Activated CD4-positive, alpha-beta T cell treated with anti-CD3 and anti-CD28 coated beads for 36 hours (primary cell): Measurements from ENCODE around the gene COPS6. TPM values are rescaled to one million over a fixed set of nuclear protein-coding genes. Genes with fewer than 3 reads are reported as not detected.
"Not testable (repeated sequence)": the region's sequence is repeated elsewhere in the genome, so short reads cannot be mapped to it uniquely, and the experiment has no call there.

Experiments
- ATAC-seq: fragments of 200-7000 bp; cut with Tn5 transposase; one replicate; pipeline ENCODE4 v1.10.0; 2021; ENCODE audit warnings: mild to moderate bottlenecking, moderate library complexity
- CTCF ChIA-PET: fragments of 350-600 bp; sonication (Branson Sonifier 250); formaldehyde crosslinking; loops from one replicate; lab custom pipeline; 2021; ENCODE audit warnings: antibody characterized with exemption; lab: Charles Lee
- POLR2A ChIA-PET: fragments of 350-600 bp; sonication (Branson Sonifier 250); formaldehyde crosslinking; loops from one replicate; lab custom pipeline; 2021; ENCODE audit warnings: antibody characterized with exemption, inconsistent platforms; lab: Charles Lee
- DNase-seq: peaks from one replicate; pipeline ENCODE4 v3.0.0-alpha.2; 2020
- H3K27ac Mint-ChIP-seq: one replicate; pipeline ENCODE4 v1.8.0; 2021; ENCODE audit warnings: mixed read lengths
- H3K27me3 Mint-ChIP-seq: one replicate; pipeline ENCODE4 v1.8.0; 2021; ENCODE audit warnings: mixed read lengths
- H3K36me3 Mint-ChIP-seq: one replicate; pipeline ENCODE4 v1.8.0; 2021; ENCODE audit warnings: low read depth, mixed read lengths
- H3K4me1 Mint-ChIP-seq: one replicate; pipeline ENCODE4 v1.8.0; 2021; ENCODE audit warnings: mixed read lengths
- H3K4me3 Mint-ChIP-seq: one replicate; pipeline ENCODE4 v1.8.0; 2021; ENCODE audit warnings: mild to moderate bottlenecking, moderate library complexity, mixed read lengths
- H3K9me3 Mint-ChIP-seq: one replicate; pipeline ENCODE4 v1.8.0; 2021; ENCODE audit warnings: low read depth, mixed read lengths
- intact Hi-C, 2 experiments: fragments of 100-400 bp; cut with DNase I in 1 of 2; cut with micrococcal nuclease in 1 of 2; formaldehyde crosslinking; loops; one replicate each; pipeline versions ENCODE4 v1.14.2 to v1.15.1; 2022 to 2024; cut with DNase I, micrococcal nuclease
- total RNA-seq, 2 experiments: library from RNA; stranded (reverse); gene quantifications; one replicate each; pipeline ENCODE4 v1.2.3, GENCODE V29; 2021

Gene COPS6
- total RNA-seq, 2 experiments from 2014 or later = 88.6 to 89.0 TPM

DNA sequence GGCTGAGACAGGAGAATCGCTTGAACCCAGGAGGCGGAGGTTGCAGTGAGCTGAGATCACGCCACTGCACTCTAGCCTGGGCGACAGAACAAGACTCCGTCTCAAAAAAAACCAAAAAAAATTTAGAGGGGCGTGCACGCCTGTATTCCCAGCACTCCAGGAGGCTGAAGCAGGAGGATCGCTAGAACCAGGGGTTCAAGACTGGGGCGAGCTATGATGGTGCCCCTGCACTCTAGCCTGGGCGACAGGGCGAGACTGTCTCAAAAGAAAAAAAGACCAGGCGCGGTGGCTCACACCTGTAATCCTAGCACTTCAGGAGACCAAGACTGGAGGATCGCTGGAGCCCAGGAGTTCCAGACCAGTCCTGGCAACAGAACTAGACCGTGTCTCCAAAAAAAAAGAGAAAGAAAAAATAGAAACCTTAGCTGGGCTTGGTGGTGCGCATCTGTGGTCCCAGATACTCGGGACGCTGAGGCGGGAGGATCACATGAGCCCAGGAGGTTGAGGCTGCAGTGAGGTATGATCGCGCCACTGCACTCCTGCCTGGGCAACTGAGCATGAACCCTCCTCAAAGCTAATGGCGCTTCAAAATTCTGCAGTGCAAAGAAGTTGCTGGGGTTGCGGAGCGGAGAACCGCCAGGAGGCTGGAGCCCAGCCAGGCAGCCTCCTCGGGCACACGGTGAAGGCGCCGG lies 37.6 kb downstream of the COPS6 start:
- CTCF ChIA-PET = interaction anchor here (0.5 to 1.8 kb wide), 9 partner anchors 16 to 1117 kb away, joined by 3 to 5 read pairs (median 3); partner anchors contain the start of genes AP4M1, LAMTOR4 and MCM7
- no peaks in the 10 kb centered on the region for H3K27me3 Mint-ChIP-seq
- DNase-seq = no peak
- H3K27ac Mint-ChIP-seq = peak overlapping the region; percentile 99
- no peaks in the 10 kb centered on the region for H3K9me3 Mint-ChIP-seq
- POLR2A ChIA-PET = interaction anchor here (0.6 to 1.3 kb wide), 10 partner anchors 10 to 305 kb away, joined by 3 to 15 read pairs (median 4); partner anchors contain the start of genes AP4M1, LAMTOR4, MCM7 and ZSCAN21
- peaks cover 12% of the 10 kb centered on the region for H3K36me3 Mint-ChIP-seq
- intact Hi-C loops = loop anchor here (2.0 to 5.0 kb wide), 9 partner anchors 26 to 461 kb away; partner anchors contain the start of genes AP4M1 (in 1 of the 2), FBXO24 (in 1 of the 2), GPC2 (in 1 of the 2) and LRCH4 (in 1 of the 2)
- peak; percentile 31 for ATAC-seq
- peak overlapping the region; percentile 93 for H3K4me3 Mint-ChIP-seq
- H3K4me1 Mint-ChIP-seq = peaks cover 28% of the 10 kb centered on the region

DNA sequence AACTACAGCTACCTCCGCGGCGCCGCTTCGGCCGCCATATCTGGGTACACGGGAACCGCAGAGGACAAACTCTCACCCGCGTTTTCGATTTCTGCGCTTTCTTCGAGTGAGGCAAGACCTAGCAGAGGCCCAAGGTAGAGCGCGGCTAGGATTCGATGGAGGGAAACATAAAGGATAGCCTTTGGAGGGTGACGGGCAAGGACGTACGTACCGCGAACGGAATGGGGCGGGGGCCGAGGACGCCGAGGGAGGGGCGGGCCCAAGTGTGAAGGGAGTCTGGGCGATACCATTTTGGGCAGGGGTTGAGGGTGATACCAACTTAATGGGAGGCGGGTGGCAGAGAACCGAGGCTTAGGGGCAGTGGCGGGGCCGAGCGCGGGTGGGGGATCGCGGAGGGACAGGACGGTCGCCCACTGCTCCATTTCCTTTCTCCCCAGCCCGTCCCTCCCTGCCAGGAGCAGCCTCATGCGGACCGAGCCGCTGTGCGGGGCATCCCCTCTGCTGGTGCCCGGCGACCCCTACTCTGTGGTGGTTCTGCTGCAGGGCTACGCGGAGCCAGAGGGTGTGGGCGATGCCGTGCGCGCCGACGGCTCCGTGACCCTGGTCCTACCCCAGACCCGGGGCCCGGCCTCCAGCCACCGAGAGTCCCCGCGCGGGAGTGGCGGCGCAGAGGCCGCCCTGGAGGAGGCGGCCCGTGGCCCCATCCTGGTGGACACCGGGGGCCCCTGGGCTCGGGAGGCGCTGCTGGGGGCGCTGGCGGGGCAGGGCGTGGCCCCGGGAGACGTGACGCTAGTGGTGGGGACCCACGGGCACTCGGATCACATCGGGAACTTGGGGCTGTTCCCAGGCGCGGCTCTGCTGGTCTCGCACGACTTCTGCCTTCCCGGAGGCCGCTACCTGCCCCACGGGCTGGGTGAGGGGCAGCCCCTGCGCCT lies 38.4 kb downstream of the COPS6 start, which contains the start of gene MBLAC1:
Gene MBLAC1, plus strand, starts transcription at position 37 of the 935 bp plus-strand sequence. Its CDS starts 429 bp downstream, at position 466.
- H3K9me3 Mint-ChIP-seq = no peaks in the 10 kb centered on the region
- H3K27ac Mint-ChIP-seq = peak within 1 kb of the TSS; percentile 99
- peaks cover 12% of the 10 kb centered on the region for H3K36me3 Mint-ChIP-seq
- H3K4me1 Mint-ChIP-seq = peaks cover 28% of the 10 kb centered on the region
- ATAC-seq = peak; percentile 74
- intact Hi-C loops = loop anchor here (1.0 to 5.0 kb wide), 16 partner anchors 8 to 460 kb away; partner anchors contain the start of genes AP4M1 (in 2 of the 2), CNPY4 (in 2 of the 2), GPC2 (in 2 of the 2) and MCM7 (in 2 of the 2)
- ChIA-PET CTCF (interaction anchor here (0.5 to 1.8 kb wide), 9 partner anchors 15 to 281 kb away, joined by 3 to 5 read pairs (median 3); partner anchors contain the start of genes AP4M1, LAMTOR4 and MCM7), POLR2A (interaction anchor here (0.6 to 1.3 kb wide), 7 partner anchors 22 to 304 kb away, joined by 3 to 15 read pairs (median 4); partner anchors contain the start of genes AP4M1, LAMTOR4, MCM7 and ZSCAN21)
- peak within 1 kb of the TSS; percentile 93 for H3K4me3 Mint-ChIP-seq
- H3K27me3 Mint-ChIP-seq = no peaks in the 10 kb centered on the region
- DNase-seq = peak; percentile 95

DNA sequence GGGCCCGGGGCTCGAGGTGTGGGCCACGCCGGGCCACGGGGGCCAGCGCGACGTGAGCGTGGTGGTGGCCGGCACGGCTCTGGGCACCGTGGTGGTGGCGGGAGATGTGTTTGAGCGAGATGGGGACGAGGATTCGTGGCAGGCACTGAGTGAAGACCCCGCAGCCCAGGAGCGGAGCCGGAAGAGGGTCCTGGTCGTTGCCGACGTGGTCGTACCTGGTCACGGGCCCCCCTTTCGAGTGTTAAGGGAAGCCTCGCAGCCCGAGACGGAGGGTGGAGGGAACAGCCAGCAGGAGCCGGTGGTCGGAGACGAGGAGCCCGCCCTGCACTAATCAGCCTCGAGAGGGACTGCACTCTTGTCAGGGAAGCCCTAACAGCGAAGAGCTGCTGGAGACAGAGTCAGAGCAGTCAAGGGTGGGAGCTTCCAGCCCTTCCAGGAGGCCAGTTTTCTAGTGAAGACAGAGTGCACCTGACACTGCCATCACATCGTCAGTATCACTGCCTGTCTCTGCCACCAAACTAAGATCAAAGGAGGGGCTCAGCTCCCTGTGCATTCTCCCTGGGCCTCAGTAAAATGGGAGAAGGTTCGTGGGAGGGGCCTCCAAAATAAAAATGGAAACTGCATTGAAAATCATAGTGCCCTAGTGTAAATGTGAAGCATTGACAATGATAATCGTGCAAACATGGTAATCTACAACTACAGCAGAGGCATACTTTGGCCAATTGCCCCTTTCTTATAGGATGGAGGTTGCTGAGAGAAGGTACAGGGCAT lies 39.3 kb downstream of the COPS6 start:
- Mint-ChIP-seq H3K4me1 (peaks cover 28% of the 10 kb centered on the region), H3K27ac (peak overlapping the region; percentile 83), H3K27me3 (no peaks in the 10 kb centered on the region), H3K36me3 (peaks cover 12% of the 10 kb centered on the region), H3K9me3 (no peaks in the 10 kb centered on the region), H3K4me3 (peak overlapping the region; percentile 93)
- ChIA-PET CTCF (interaction anchor here (0.6 to 2.2 kb wide), 7 partner anchors 11 to 90 kb away, joined by 3 to 9 read pairs (median 3); partner anchors contain the start of gene LAMTOR4), POLR2A (interaction anchor here (0.5 to 1.2 kb wide), 3 partner anchors 14 to 301 kb away, joined by 3 to 7 read pairs (median 3); partner anchors contain the start of gene ZCWPW1)
- intact Hi-C loops = loop anchor here (1.0 to 5.0 kb wide), 16 partner anchors 9 to 459 kb away; partner anchors contain the start of genes AP4M1 (in 2 of the 2), CNPY4 (in 2 of the 2), GPC2 (in 2 of the 2) and MCM7 (in 2 of the 2)
- ATAC-seq (peak; percentile 5), DNase-seq (peak; percentile 58)

DNA sequence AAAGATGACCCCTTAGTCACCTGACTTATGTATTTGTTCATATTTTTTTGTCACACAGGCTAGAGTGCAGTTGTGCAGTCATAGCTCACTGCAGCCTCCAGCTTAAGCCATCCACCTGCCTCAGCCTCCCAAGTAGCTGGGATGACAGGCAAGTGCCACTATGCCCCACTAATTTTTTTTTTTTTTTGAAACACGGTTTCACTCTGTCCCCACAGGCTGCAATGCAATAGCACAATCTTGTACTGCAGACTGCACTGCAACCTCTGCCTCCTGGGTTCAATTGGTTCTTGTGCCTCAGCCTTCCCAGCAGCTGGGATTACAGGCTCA lies 39.8 kb downstream of the COPS6 start:
- no peaks in the 10 kb centered on the region for H3K27me3 Mint-ChIP-seq
- H3K4me1 Mint-ChIP-seq = peaks cover 28% of the 10 kb centered on the region
- H3K4me3 Mint-ChIP-seq = peak overlapping the region; percentile 93
- POLR2A ChIA-PET = interaction anchor here (0.5 to 1.2 kb wide), 4 partner anchors 15 to 300 kb away, joined by 3 to 7 read pairs (median 3); partner anchors contain the start of gene ZCWPW1
- H3K27ac Mint-ChIP-seq = peak overlapping the region; percentile 24
- H3K36me3 Mint-ChIP-seq = peaks cover 12% of the 10 kb centered on the region
- CTCF ChIA-PET = interaction anchor here (0.6 to 2.2 kb wide), 10 partner anchors 10 to 235 kb away, joined by 3 to 9 read pairs (median 3); partner anchors contain the start of gene LAMTOR4
- H3K9me3 Mint-ChIP-seq = no peaks in the 10 kb centered on the region
- ATAC-seq = no peak
- DNase-seq = peak; percentile 28
- intact Hi-C loops = loop anchor here (5.0 kb wide), 4 partner anchors 46 to 459 kb away; partner anchors contain the start of genes FBXO24 (in 1 of the 2), GPC2 (in 1 of the 2), LRCH4 (in 1 of the 2) and STAG3 (in 1 of the 2)

DNA sequence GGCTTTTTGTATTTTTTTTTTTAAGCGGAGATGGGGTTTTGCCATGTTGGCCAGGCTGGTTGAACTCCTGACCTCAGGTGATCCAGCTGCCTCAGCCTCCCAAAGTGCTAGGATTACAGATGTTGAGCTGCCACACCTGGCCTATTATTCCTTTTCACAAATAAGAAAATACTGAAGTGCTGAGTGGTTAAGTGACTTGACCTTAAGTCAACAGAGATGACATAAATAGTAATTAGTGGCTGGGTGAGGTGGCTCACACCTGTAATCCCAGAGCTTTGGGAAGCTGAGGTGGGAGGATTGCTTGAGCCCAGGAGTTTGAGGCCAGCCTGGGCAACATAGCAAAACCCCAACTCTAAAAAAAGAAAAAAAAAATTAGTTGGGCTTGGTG lies 41.4 kb downstream of the COPS6 start:
- ChIA-PET POLR2A (interaction anchor here (1.0 kb wide), 1 partner anchor 19 kb away, joined by 3 read pairs; the partner anchor contains the start of gene LAMTOR4), CTCF (interaction anchor here (0.6 to 5.0 kb wide), 17 partner anchors 10 to 577 kb away, joined by 3 to 41 read pairs (median 9); partner anchors contain the start of genes AP4M1, CNPY4, LAMTOR4 and MCM7)
- not testable (repeated sequence) for ATAC-seq, H3K36me3 Mint-ChIP-seq, H3K4me3 Mint-ChIP-seq, H3K27me3 Mint-ChIP-seq, H3K27ac Mint-ChIP-seq, DNase-seq, H3K9me3 Mint-ChIP-seq
- intact Hi-C loops = loop anchor here (2.0 to 5.0 kb wide), 3 partner anchors 92 to 218 kb away; no protein-coding TSS in a partner anchor
- H3K4me1 Mint-ChIP-seq = peaks cover 17% of the 10 kb centered on the region

DNA sequence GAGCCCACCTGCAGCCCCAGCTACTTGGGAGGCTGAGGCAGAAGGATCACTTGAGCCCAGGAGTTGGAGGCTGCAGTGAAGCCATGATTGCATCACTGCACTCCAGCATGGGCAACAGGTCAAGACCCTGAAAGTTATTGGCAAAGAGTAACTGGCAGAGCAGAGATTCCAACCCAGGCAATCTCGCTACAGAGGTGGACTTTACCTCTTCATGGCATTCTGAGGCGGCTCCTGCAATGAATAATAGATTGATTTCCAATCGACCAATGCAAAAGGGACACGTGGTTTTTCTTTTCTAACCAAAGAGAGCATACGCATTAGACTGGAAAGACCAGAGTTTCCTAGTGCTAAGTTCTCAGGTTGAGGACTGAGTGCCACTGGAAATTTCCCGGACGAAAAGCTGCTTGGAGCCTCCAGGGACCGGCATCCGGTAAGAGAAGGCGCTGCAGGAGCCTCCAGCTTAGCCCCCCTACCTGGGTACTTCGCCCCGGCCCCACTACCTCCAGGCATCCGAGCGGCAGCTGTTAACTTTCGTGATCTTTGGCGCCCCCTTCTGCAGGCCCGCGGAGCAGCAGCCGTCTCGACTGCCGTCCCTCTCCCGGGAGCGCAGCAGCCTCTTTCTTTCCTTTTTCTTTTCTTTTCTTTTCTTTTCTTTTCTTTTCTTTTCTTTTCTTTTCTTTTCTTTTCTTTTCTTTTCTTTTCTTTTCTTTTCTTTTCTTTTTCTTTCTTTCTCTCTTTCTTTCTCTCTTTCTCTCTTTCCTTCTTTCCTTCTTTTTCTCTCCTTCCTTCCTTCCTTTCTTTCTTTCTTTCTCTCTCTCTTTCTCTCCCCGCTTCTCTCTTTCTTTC lies 42.1 kb downstream of the COPS6 start:
- peak overlapping the region; percentile 33 for H3K4me3 Mint-ChIP-seq
- CTCF ChIA-PET = interaction anchor here (0.5 to 5.0 kb wide), 24 partner anchors 10 to 328 kb away, joined by 3 to 41 read pairs (median 5); partner anchors contain the start of genes AP4M1, CNPY4, LAMTOR4 and MCM7

DNA sequence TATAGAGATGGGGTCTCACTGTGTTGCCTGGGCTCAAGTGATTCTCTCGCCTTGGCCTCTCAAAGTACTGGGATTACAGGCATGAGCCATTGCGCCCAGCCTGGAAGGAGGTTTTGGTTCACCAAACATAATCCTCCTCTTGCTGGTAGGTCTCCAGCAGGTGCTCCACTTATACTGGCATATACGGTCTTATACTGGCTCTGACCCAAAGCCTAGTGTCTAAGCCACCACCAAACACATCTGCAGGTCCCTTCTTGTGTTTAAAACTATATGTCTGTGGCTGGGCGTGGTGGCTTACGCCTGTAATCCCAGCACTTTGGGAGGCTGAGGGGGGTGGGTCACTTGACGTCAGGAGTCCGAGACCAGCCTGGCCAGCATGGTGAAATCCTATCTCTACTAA lies 43.4 kb downstream of the COPS6 start:
- DNase-seq = no peak
- intact Hi-C loops = loop anchor here (1.0 to 5.0 kb wide), 6 partner anchors 89 to 318 kb away; no protein-coding TSS in a partner anchor
- Mint-ChIP-seq H3K36me3 (no peaks in the 10 kb centered on the region), H3K27ac (no peak overlapping the region), H3K4me3 (no peak overlapping the region), H3K9me3 (no peaks in the 10 kb centered on the region), H3K27me3 (no peaks in the 10 kb centered on the region), H3K4me1 (peaks cover 9% of the 10 kb centered on the region)
- POLR2A ChIA-PET = interaction anchor here (1.1 kb wide), 1 partner anchor 12 kb away, joined by 4 read pairs; no protein-coding TSS in a partner anchor
- CTCF ChIA-PET = interaction anchor here (0.6 to 5.0 kb wide), 26 partner anchors 8 to 321 kb away, joined by 3 to 41 read pairs (median 5); partner anchors contain the start of genes CNPY4, GPC2, LAMTOR4 and PVRIG
- ATAC-seq = no peak

More for the DNA sequence above, 42.1 kb downstream of the COPS6 start:
- peak; percentile 24 for ATAC-seq
- H3K27ac Mint-ChIP-seq = no peak overlapping the region
- peaks cover 3% of the 10 kb centered on the region for H3K36me3 Mint-ChIP-seq
- POLR2A ChIA-PET = interaction anchor here (1.0 to 1.1 kb wide), 2 partner anchors 11 to 18 kb away, joined by 3 to 4 read pairs; partner anchors contain the start of gene LAMTOR4
- DNase-seq = peak; percentile 94
- peaks cover 11% of the 10 kb centered on the region for H3K4me1 Mint-ChIP-seq
- H3K9me3 Mint-ChIP-seq = no peaks in the 10 kb centered on the region
- H3K27me3 Mint-ChIP-seq = no peaks in the 10 kb centered on the region
- intact Hi-C loops = loop anchor here (1.0 to 5.0 kb wide), 6 partner anchors 50 to 219 kb away; partner anchors contain the start of gene ZNF3 (in 1 of the 2)

DNA sequence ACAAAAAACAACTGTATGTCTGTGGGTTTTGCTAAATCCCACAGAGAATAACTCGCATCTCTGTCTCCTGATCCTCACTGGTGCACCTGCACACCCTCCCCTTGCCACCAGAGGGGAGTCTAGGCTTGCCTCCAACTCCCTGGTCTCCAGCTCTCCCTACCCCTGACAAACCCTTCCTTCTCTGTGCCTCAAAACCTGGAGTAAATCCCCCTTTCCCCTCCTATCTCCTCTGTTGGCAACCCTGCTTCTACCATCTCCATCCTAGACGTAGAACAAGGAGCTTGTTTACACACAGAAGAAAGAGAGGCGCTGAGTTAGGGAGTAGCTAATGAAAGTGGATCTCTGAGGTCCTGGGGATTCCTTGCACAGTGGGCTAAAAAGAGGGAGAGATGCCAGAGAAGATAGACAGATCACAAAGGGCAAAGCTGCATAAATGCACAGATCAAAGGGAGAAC lies 44.0 kb downstream of the COPS6 start:
- no peak overlapping the region for H3K27ac Mint-ChIP-seq
- intact Hi-C loops = loop anchor here (1.0 to 5.0 kb wide), 6 partner anchors 89 to 318 kb away; no protein-coding TSS in a partner anchor
- no peaks in the 10 kb centered on the region for H3K9me3 Mint-ChIP-seq
- no peak overlapping the region for H3K4me3 Mint-ChIP-seq
- peaks cover 10% of the 10 kb centered on the region for H3K4me1 Mint-ChIP-seq
- POLR2A ChIA-PET = interaction anchor here (0.7 kb wide), 1 partner anchor 19 kb away, joined by 3 read pairs; no protein-coding TSS in a partner anchor
- no peaks in the 10 kb centered on the region for H3K27me3 Mint-ChIP-seq
- no peaks in the 10 kb centered on the region for H3K36me3 Mint-ChIP-seq
- CTCF ChIA-PET = interaction anchor here (0.6 to 5.0 kb wide), 32 partner anchors 9 to 321 kb away, joined by 3 to 41 read pairs (median 4); partner anchors contain the start of genes CNPY4, GPC2, LAMTOR4 and MCM7
- ATAC-seq (peak; percentile 81), DNase-seq (peak; percentile 82)
